Vagina (tissue), 2 donors: ENCODE measurements around the gene LRRTM3. TPM values are rescaled to one million over a fixed set of nuclear protein-coding genes. Genes with fewer than 3 reads are reported as not detected.
A peak's percentile ranks its signal among the peaks of the same experiment; 100 is the strongest.

Experiments
- DNase-seq, 2 donors: peaks; one replicate each; pipeline ENCODE4 v3.0.0-alpha.2; 2017; ENCODE audit errors: extremely low spot score in 2 of 2
- H3K27ac ChIP-seq: fragments of 200-600 bp; sonication (generic); one replicate; pipeline ENCODE4 v1.5.1; 2019
- H3K27me3 ChIP-seq: fragments of 200-600 bp; sonication (generic); one replicate; pipeline ENCODE4 v1.5.1; 2019
- H3K36me3 ChIP-seq, 2 donors: fragments of 200-600 bp; sonication (generic); one replicate each; pipeline ENCODE4 v1.5.1; 2017 to 2019
- H3K4me1 ChIP-seq: fragments of 200-600 bp; sonication (generic); one replicate; pipeline ENCODE4 v1.5.1; 2019
- H3K4me3 ChIP-seq, 2 donors: fragments of 200-600 bp; sonication (generic); 1 replicate in 1 of 2; 2 replicates in 1 of 2; pipeline ENCODE4 v1.5.1; 2016 to 2019
- H3K9me3 ChIP-seq: fragments of 200-600 bp; sonication (generic); one replicate; pipeline ENCODE4 v1.5.1; 2019
- POLR2A ChIP-seq, 2 donors: fragments of 450-650 bp; IDR thresholded peaks; one replicate each; pipeline ENCODE4 v1.6.1; 2017; ENCODE audit warnings: antibody characterized with exemption in 2 of 2, mild to moderate bottlenecking in 2 of 2, moderate library complexity in 2 of 2
- POLR2AphosphoS5 ChIP-seq, 2 donors: sonication (generic); formaldehyde crosslinking; IDR thresholded peaks; one replicate each; pipeline ENCODE4 v1.9.0; 2017; ENCODE audit warnings: antibody characterized with exemption in 2 of 2, mild to moderate bottlenecking in 2 of 2, low read depth in 1 of 2; ENCODE audit not compliant: insufficient read depth in 1 of 2
- intact Hi-C: fragments of 100-400 bp; cut with DNase I; formaldehyde crosslinking; loops from one replicate; pipeline ENCODE4 v1.15.1; 2023
- total RNA-seq: library from RNA; depleted of rRNA; stranded (reverse); fragments of >200 nt; gene quantifications from one replicate; pipeline ENCODE4 v1.2.3, GENCODE V29; 2016
- TF ChIP-seq, protein P1 (sequence below), 3 experiments: fragments of 450-650 bp in 2 of 3; fragments of 200-600 bp in 1 of 3; sonication (generic) in 1 of 3; IDR thresholded peaks; one replicate each; pipeline ENCODE4 v1.5.1; 2017 to 2019; ENCODE audit warnings: antibody characterized with exemption in 3 of 3, mild to moderate bottlenecking in 2 of 3, moderate library complexity in 2 of 3

Gene LRRTM3
- total RNA-seq, 1 donor from 2014 or later, result 0.25 TPM

DNA sequence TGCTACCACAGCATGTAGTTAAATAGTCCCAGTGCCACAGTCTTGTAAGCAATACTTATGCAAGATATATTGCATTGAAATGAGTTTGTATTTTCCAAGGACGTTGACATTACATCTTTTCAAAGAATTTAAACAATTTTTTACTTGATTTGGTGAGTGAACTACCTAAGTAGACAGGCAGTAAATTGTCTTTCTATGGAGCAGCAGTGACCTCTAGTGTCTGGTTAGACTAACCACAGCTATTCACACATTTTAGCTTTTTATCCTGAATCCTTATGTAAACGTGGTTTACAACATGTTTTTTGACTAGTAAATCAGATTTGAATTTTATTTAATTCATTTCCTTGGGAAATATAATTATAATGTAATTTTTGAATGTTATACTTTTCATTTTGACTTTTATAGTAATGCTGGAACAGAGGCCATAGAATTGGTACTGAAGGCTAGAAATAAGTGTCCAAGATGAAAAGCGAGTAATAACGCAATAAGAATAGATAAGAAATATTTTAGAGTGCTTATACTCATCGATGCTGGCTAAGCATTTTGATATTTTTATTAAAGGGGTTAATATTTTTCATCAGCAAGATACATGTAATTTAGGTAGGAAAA lies 5.6 kb downstream of the LRRTM3 start:
- Histone ChIP-seq H3K27ac (no peak overlapping the region), H3K36me3 (no peaks in the 10 kb centered on the region), H3K9me3 (no peaks in the 10 kb centered on the region), H3K27me3 (no peaks in the 10 kb centered on the region), H3K4me3 (no peak overlapping the region), H3K4me1 (peaks cover 5% of the 10 kb centered on the region)
- intact Hi-C loops, result no loop called here
- no peak for DNase-seq
- TF ChIP-seq POLR2A (IDR thresholded peaks at IDR 0.05), result no peak
- TF ChIP-seq, protein P1, sequence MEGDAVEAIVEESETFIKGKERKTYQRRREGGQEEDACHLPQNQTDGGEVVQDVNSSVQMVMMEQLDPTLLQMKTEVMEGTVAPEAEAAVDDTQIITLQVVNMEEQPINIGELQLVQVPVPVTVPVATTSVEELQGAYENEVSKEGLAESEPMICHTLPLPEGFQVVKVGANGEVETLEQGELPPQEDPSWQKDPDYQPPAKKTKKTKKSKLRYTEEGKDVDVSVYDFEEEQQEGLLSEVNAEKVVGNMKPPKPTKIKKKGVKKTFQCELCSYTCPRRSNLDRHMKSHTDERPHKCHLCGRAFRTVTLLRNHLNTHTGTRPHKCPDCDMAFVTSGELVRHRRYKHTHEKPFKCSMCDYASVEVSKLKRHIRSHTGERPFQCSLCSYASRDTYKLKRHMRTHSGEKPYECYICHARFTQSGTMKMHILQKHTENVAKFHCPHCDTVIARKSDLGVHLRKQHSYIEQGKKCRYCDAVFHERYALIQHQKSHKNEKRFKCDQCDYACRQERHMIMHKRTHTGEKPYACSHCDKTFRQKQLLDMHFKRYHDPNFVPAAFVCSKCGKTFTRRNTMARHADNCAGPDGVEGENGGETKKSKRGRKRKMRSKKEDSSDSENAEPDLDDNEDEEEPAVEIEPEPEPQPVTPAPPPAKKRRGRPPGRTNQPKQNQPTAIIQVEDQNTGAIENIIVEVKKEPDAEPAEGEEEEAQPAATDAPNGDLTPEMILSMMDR (IDR thresholded peaks at IDR 0.05), result peak in 2 of 3 experiments; percentile 45 to 51

DNA sequence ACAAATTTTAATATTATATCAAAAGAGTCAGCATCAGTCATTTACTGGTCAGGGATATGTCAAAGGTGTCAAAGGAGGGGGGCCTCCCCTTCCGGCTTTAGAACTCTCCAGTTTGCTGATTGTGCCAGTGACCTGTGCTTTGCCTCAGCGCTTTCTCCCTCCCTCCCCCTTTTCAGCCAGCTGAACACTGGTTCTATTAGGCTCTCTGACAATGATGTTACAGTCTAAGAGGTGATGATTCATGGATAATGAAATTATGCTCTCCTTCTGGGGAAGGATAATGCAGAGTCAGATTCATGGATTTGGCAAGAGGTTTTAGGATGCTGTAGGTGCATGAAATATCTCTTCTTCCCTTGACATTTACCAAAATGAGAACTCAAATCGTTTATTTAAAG lies 6.1 kb downstream of the LRRTM3 start:
- TF ChIP-seq POLR2AphosphoS5 (IDR thresholded peaks at IDR 0.05; ENCODE audit: insufficient read depth in 1 of 2, low read depth in 1 of 2) (no peak), POLR2A (IDR thresholded peaks at IDR 0.05) (no peak)
- TF ChIP-seq, protein P1 (IDR thresholded peaks at IDR 0.05), result no peak
- Histone ChIP-seq H3K4me1 (peaks cover 5% of the 10 kb centered on the region), H3K27ac (no peak overlapping the region)

DNA sequence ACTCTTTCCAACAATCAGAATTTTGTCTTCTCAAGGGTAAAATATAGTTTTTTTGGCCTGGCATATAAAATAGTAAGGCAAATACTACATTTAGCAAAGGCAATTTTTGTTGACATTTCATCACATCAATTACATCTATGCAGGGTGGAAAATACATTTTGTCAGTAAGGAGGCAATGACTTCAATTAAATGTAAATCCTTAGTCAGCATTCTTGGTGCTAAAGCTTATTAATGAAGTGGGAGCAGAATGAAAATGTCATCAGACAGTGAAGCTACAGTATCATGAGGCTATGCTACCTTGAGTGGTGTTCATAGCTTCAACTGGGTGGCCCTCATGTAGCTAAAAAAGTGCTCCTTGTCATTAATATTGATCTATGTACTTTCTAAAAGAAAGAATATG lies 8.9 kb downstream of the LRRTM3 start:
- Histone ChIP-seq H3K27ac (no peak overlapping the region), H3K27me3 (no peaks in the 10 kb centered on the region), H3K4me1 (no peaks in the 10 kb centered on the region), H3K4me3 (no peak overlapping the region), H3K9me3 (no peaks in the 10 kb centered on the region), H3K36me3 (no peaks in the 10 kb centered on the region)
- no peak for DNase-seq
- TF ChIP-seq, protein P1 (IDR thresholded peaks at IDR 0.05), result no peak
- TF ChIP-seq POLR2A (IDR thresholded peaks at IDR 0.05) (no peak), POLR2AphosphoS5 (IDR thresholded peaks at IDR 0.05; ENCODE audit: insufficient read depth in 1 of 2, low read depth in 1 of 2) (no peak)
- intact Hi-C loops, result no loop called here

More for the DNA sequence above, 6.1 kb downstream of the LRRTM3 start:
- H3K36me3 ChIP-seq, result no peaks in the 10 kb centered on the region
- no peak for DNase-seq
- intact Hi-C loops, result no loop called here
- no peaks in the 10 kb centered on the region for H3K27me3 ChIP-seq
- H3K4me3 ChIP-seq, result no peak overlapping the region
- no peaks in the 10 kb centered on the region for H3K9me3 ChIP-seq

DNA sequence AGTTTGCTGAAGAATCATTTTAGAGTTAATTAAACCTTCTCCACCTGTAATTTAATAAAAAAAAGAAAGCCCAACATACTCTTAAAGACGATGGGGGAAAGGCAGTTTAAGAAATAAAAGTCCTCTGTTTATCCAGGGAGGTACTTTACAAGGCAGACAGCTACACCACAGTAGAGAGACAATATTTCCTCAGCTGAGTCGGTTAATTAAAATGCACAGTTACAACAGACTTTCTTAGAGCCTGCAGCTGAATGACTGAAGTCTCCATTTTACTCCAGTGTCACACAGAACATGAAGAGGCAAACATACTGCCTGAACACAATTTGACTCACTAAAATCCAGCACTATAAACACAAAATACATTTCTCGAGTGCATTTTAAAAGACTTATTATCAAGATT lies 15.1 kb downstream of the LRRTM3 start:
- Histone ChIP-seq H3K4me1 (no peaks in the 10 kb centered on the region), H3K36me3 (no peaks in the 10 kb centered on the region), H3K27ac (no peak overlapping the region), H3K9me3 (no peaks in the 10 kb centered on the region), H3K27me3 (no peaks in the 10 kb centered on the region), H3K4me3 (no peak overlapping the region)
- DNase-seq, result no peak
- intact Hi-C loops, result no loop called here
- TF ChIP-seq POLR2A (IDR thresholded peaks at IDR 0.05), result no peak
- TF ChIP-seq, protein P1 (IDR thresholded peaks at IDR 0.05), result no peak
- no peak for TF ChIP-seq POLR2AphosphoS5 (IDR thresholded peaks at IDR 0.05; ENCODE audit: insufficient read depth in 1 of 2, low read depth in 1 of 2)

DNA sequence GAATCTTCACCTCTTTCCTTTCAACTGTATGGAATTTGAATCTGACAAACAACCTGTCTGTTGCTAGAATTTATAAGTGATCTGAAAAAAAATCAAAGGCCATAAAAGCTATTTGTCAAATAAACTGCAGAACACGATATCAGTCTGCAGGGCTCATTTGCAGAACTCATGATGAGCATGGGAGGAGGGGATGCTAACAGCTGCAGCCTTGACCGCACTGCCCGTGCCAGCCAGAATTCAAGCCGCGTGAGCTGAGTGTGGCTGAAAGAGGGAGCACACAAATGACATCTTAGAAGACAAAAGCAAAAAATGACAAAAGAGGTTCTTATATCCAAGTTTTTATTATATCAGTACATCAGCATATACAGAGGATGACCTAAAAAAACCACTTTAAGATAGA lies 15.7 kb downstream of the LRRTM3 start:
- no peak for TF ChIP-seq POLR2AphosphoS5 (IDR thresholded peaks at IDR 0.05; ENCODE audit: insufficient read depth in 1 of 2, low read depth in 1 of 2)
- TF ChIP-seq, protein P1 (IDR thresholded peaks at IDR 0.05), result no peak
- TF ChIP-seq POLR2A (IDR thresholded peaks at IDR 0.05), result no peak
- Histone ChIP-seq H3K4me3 (no peak overlapping the region), H3K9me3 (no peaks in the 10 kb centered on the region), H3K27ac (no peak overlapping the region), H3K36me3 (no peaks in the 10 kb centered on the region), H3K27me3 (no peaks in the 10 kb centered on the region), H3K4me1 (no peaks in the 10 kb centered on the region)
- DNase-seq, result no peak
- intact Hi-C loops, result no loop called here
